ENCODE data around the gene SLC49A3. TPM values are rescaled to one million over a fixed set of nuclear protein-coding genes. Genes with fewer than 3 reads are reported as not detected.
"Not testable (repeated sequence)": the region's sequence is repeated elsewhere in the genome, so short reads cannot be mapped to it uniquely, and the experiment has no call there.

Gene SLC49A3
- total and polyA plus RNA-seq, 2 experiments from 2014 or later = 12.2 to 12.8 TPM

DNA sequence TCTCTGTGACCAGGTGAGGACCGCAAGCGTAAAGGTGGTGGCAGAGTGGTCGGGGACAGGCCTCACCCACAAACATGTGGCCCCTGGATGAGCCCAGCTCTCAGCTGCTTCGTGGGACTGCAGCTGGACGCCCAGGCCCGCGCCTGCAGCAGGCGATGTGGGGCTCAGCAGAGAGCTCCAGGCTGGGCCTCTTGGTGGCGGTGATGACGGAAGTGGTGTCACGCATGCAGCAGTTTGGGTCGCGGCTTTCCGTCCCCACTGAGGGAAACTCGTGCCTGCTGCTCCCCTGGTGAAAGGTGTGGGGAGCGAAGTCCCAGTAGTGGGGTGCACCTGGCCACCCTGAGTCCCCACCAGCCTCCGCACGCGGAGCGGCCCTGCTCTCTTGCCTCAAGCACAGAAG lies 43.5 kb upstream of the SLC49A3 start:
- Histone ChIP-seq H3K4me1 (ENCODE audit: insufficient read depth) (no peaks in the 10 kb centered on the region), H3K4me2 (no peak overlapping the region), H3K4me3 (no peak overlapping the region), H3K9me2 (replicated peaks; ENCODE audit: insufficient read depth) (no peaks in the 10 kb centered on the region), H3K27me3 (no peaks in the 10 kb centered on the region), H3K9me3 (ENCODE audit: low read depth) (no peaks in the 10 kb centered on the region), H4K20me1 (ENCODE audit: insufficient read depth, poor library complexity, severe bottlenecking) (peaks cover 24% of the 10 kb centered on the region), H3K27ac (no peak overlapping the region), H2AFZ (no peak overlapping the region), H3K36me3 (replicated peaks; ENCODE audit: insufficient read depth, low read depth) (peaks cover 2% of the 10 kb centered on the region), H3K79me2 (peaks cover 37% of the 10 kb centered on the region)
- DNase-seq (ENCODE audit: low spot score) = no peak
- 98% methylated on average over 20 of the region's 20 CpGs for WGBS (ENCODE audit: low lambda C conversion rate, missing lambda C conversion rate)
- TF ChIP-seq EZH2phosphoT487 (IDR thresholded peaks at IDR 0.05; ENCODE audit: low read depth, severe bottlenecking, unreplicated experiment) (no peak), EZH2 (IDR thresholded peaks at IDR 0.05; ENCODE audit: borderline replicate concordance) (no peak)
- TF ChIP-seq, protein P1, sequence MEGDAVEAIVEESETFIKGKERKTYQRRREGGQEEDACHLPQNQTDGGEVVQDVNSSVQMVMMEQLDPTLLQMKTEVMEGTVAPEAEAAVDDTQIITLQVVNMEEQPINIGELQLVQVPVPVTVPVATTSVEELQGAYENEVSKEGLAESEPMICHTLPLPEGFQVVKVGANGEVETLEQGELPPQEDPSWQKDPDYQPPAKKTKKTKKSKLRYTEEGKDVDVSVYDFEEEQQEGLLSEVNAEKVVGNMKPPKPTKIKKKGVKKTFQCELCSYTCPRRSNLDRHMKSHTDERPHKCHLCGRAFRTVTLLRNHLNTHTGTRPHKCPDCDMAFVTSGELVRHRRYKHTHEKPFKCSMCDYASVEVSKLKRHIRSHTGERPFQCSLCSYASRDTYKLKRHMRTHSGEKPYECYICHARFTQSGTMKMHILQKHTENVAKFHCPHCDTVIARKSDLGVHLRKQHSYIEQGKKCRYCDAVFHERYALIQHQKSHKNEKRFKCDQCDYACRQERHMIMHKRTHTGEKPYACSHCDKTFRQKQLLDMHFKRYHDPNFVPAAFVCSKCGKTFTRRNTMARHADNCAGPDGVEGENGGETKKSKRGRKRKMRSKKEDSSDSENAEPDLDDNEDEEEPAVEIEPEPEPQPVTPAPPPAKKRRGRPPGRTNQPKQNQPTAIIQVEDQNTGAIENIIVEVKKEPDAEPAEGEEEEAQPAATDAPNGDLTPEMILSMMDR (IDR thresholded peaks at IDR 0.05; ENCODE audit: poor library complexity) = no peak

DNA sequence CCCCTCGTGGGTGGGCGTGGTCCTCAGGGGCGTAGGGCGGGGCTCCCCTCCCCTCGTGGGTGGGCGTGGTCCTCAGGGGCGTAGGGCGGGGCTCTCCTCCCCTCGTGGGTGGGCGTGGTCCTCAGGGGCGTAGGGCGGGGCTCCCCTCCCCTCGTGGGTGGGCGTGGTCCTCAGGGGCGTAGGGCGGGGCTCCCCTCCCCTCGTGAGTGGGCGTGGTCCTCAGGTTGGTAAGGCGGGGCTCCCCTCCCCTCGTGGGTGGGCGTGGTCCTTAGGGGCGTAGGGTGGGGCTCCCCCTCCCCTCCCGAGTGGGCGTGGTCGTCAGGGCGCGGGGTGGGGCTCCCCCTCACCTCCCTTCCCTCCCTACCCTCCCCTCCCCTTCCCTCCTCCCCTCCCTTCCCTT lies 43.0 kb upstream of the SLC49A3 start:
- not testable (repeated sequence) for H3K27ac ChIP-seq; H3K27me3 ChIP-seq; H3K4me1 ChIP-seq (ENCODE audit: insufficient read depth); DNase-seq (ENCODE audit: low spot score); H3K4me2 ChIP-seq; H3K9me3 ChIP-seq (ENCODE audit: low read depth); H3K4me3 ChIP-seq; H3K9me2 ChIP-seq (replicated peaks; ENCODE audit: insufficient read depth); H2AFZ ChIP-seq; H3K36me3 ChIP-seq (replicated peaks; ENCODE audit: insufficient read depth, low read depth)
- peaks cover 43% of the 10 kb centered on the region for H3K79me2 ChIP-seq
- no CpG with 5 or more reads among the region's 27 CpGs for WGBS (ENCODE audit: low lambda C conversion rate, missing lambda C conversion rate)
- peaks cover 29% of the 10 kb centered on the region for H4K20me1 ChIP-seq (ENCODE audit: insufficient read depth, poor library complexity, severe bottlenecking)

DNA sequence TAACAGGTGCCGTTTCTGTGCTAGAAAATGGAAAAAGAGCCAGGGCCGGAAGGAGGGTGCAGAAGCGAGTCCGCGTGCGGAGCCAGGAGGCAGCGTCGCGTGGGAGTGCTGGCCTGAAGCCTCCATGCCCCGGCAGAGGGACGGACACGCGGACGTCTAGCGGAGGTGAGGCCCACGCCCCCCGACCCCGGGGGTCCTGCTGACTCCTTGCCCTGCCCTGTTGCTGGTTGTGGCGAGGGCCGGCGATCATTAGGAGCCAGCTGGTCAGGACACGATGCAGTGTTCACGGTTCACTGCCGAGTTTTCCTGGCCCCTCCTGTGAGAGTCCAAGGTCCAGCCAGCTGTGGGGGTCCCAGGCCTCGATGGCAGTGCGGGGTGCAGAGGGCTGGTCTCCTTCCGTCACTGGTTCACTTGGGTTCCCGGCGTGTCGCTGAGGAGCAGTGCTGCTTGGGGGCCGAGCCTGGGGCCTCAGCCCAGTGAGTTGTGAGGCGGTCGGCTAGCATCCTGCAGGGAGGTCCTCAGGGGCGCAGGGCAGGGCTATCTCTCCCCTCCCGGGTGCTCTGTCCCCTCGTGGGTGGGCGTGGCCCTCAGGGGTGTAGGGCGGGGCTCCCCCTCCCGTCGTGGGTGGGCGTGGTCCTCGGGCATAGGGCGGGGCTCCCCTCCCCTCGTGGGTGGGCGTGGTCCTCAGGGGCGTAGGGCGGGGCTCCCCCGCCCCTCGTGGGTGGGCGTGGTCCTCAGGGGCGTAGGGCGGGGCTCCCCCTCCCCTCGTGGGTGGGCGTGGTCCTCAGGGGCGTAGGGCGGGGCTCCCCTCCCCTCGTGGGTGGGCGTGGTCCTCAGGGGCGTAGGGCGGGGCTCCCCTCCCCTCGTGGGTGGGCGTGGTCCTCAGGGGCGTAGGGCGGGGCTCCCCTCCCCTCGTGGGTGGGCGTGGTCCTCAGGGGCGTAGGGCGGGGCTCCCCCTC lies 42.3 kb upstream of the SLC49A3 start:
- H3K27me3 ChIP-seq; H2AFZ ChIP-seq; DNase-seq (ENCODE audit: low spot score); H3K4me3 ChIP-seq; H3K9me3 ChIP-seq (ENCODE audit: low read depth); H3K4me1 ChIP-seq (ENCODE audit: insufficient read depth); H3K9me2 ChIP-seq (replicated peaks; ENCODE audit: insufficient read depth); H3K27ac ChIP-seq; H3K4me2 ChIP-seq; H3K36me3 ChIP-seq (replicated peaks; ENCODE audit: insufficient read depth, low read depth): not testable (repeated sequence)
- Histone ChIP-seq H4K20me1 (ENCODE audit: insufficient read depth, poor library complexity, severe bottlenecking) (peaks cover 36% of the 10 kb centered on the region), H3K79me2 (peaks cover 50% of the 10 kb centered on the region)
- 98% methylated on average over 38 of the region's 68 CpGs for WGBS (ENCODE audit: low lambda C conversion rate, missing lambda C conversion rate)

DNA sequence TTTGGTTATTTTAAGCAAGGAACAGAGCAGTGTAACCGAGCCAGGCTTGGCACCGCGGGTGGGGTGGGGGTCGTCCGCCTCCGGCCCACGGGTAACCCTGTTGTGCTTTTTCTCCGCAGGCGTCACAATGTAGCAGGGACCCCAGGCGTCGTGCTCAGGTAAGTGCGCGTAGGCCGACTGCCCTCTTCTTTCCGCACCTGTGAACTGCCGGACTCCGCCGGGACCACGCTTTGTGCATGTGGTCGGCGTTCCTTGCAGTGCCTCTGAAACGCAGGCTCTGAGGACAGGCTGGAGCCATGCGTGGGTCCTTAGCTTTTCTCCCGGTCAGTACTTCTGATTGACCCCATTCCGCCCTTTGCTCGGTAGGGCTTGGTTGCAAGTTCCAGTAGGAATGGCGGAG lies 41.6 kb upstream of the SLC49A3 start:
- Histone ChIP-seq H3K9me3 (ENCODE audit: low read depth) (no peaks in the 10 kb centered on the region), H3K27me3 (no peaks in the 10 kb centered on the region), H3K27ac (no peak overlapping the region), H3K9me2 (replicated peaks; ENCODE audit: insufficient read depth) (no peaks in the 10 kb centered on the region), H3K4me3 (no peak overlapping the region), H3K4me1 (ENCODE audit: insufficient read depth) (no peaks in the 10 kb centered on the region), H3K36me3 (replicated peaks; ENCODE audit: insufficient read depth, low read depth) (no peaks in the 10 kb centered on the region), H2AFZ (no peak overlapping the region), H3K4me2 (no peak overlapping the region), H4K20me1 (ENCODE audit: insufficient read depth, poor library complexity, severe bottlenecking) (peaks cover 43% of the 10 kb centered on the region), H3K79me2 (peaks cover 57% of the 10 kb centered on the region)
- DNase-seq (ENCODE audit: low spot score) = no peak
- TF ChIP-seq EZH2phosphoT487 (IDR thresholded peaks at IDR 0.05; ENCODE audit: low read depth, severe bottlenecking, unreplicated experiment) (no peak), EZH2 (IDR thresholded peaks at IDR 0.05; ENCODE audit: borderline replicate concordance) (no peak)
- TF ChIP-seq, protein P1 (IDR thresholded peaks at IDR 0.05; ENCODE audit: poor library complexity) = no peak
- WGBS (ENCODE audit: low lambda C conversion rate, missing lambda C conversion rate) = 98% methylated on average over 26 of the region's 27 CpGs
